Activated naive CD4-positive, alpha-beta T cell treated with anti-CD3 and anti-CD28 coated beads for 36 hours (primary cell): ENCODE measurements around the gene SLC18A2. TPM values are rescaled to one million over a fixed set of nuclear protein-coding genes. Genes with fewer than 3 reads are reported as not detected.
"Not testable (repeated sequence)": the region's sequence is repeated elsewhere in the genome, so short reads cannot be mapped to it uniquely, and the experiment has no call there.

Experiments used
- CTCF ChIA-PET: fragments of 350-600 bp; sonication (Branson Sonifier 250); formaldehyde crosslinking; loops from one replicate; lab custom pipeline; 2021; ENCODE audit warnings: antibody characterized with exemption; lab: Charles Lee
- DNase-seq: peaks from one replicate; pipeline ENCODE4 v3.0.0-alpha.2; 2020
- H3K27ac Mint-ChIP-seq: one replicate; pipeline ENCODE4 v1.8.0; 2021; ENCODE audit warnings: mild to moderate bottlenecking, mixed read lengths
- H3K27me3 Mint-ChIP-seq: one replicate; pipeline ENCODE4 v1.8.0; 2021; ENCODE audit warnings: low read depth, mixed read lengths
- H3K36me3 Mint-ChIP-seq: one replicate; pipeline ENCODE4 v1.8.0; 2021; ENCODE audit warnings: low read depth, mixed read lengths
- H3K4me1 Mint-ChIP-seq: one replicate; pipeline ENCODE4 v1.8.0; 2021; ENCODE audit warnings: low read depth, mixed read lengths
- H3K4me3 Mint-ChIP-seq: one replicate; pipeline ENCODE4 v1.8.0; 2021; ENCODE audit warnings: mild to moderate bottlenecking, moderate library complexity, mixed read lengths
- H3K9me3 Mint-ChIP-seq: one replicate; pipeline ENCODE4 v1.8.0; 2021; ENCODE audit warnings: mixed read lengths
- intact Hi-C: fragments of 100-400 bp; cut with micrococcal nuclease; formaldehyde crosslinking; loops from one replicate; pipeline ENCODE4 v1.15.1; 2023
- total RNA-seq, 2 experiments: library from RNA; stranded (reverse); gene quantifications; one replicate each; pipeline ENCODE4 v1.2.3, GENCODE V29; 2021

The SLC18A2 gene
- total RNA-seq, 2 experiments from 2014 or later = not detected

- Mint-ChIP-seq H3K9me3 (peaks cover 13% of the 10 kb centered on the region), H3K36me3 (peaks cover 50% of the 10 kb centered on the region), H3K4me1 (no peaks in the 10 kb centered on the region), H3K27me3 (no peaks in the 10 kb centered on the region), H3K4me3 (no peak overlapping the region), H3K27ac (no peak overlapping the region)
- CTCF ChIA-PET = no interaction called here
- no peak for DNase-seq
- intact Hi-C loops = no loop called here
These were observed 59.8 kb downstream of the SLC18A2 start for GRCh38 chr10:117300671-117301070.

- H3K27ac Mint-ChIP-seq, H3K27me3 Mint-ChIP-seq, CTCF ChIA-PET, H3K4me3 Mint-ChIP-seq, DNase-seq, intact Hi-C loops, H3K4me1 Mint-ChIP-seq: not testable (repeated sequence)
- Mint-ChIP-seq H3K9me3 (peaks cover 13% of the 10 kb centered on the region), H3K36me3 (peaks cover 52% of the 10 kb centered on the region)
These were observed 62.5 kb downstream of the SLC18A2 start for GRCh38 chr10:117303451-117303850.

DNA sequence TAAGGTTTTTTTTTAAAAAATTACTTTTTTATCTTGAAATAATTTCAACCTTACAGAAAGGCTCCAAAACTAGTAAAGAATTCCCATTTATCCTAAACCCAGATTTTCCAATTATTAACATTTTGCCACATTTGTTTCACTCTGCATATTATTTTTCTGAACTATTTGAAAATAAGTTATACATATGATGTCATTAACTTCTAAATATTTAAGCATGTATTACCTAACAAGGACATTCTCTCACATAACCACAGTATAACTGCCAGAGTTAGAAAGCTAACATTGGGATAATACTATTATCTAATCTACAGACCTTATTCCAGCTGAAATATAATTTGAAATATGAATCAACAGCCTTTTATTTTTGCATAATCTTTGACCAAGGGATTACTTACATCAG, 65.8 kb downstream of the SLC18A2 start:
- H3K9me3 Mint-ChIP-seq = peaks cover 10% of the 10 kb centered on the region
- H3K36me3 Mint-ChIP-seq = peaks cover 49% of the 10 kb centered on the region
- no peaks in the 10 kb centered on the region for H3K27me3 Mint-ChIP-seq
- H3K4me3 Mint-ChIP-seq = no peak overlapping the region
- intact Hi-C loops = no loop called here
- no peak for DNase-seq
- H3K27ac Mint-ChIP-seq = no peak overlapping the region
- peaks cover 13% of the 10 kb centered on the region for H3K4me1 Mint-ChIP-seq
- CTCF ChIA-PET = no interaction called here

DNA sequence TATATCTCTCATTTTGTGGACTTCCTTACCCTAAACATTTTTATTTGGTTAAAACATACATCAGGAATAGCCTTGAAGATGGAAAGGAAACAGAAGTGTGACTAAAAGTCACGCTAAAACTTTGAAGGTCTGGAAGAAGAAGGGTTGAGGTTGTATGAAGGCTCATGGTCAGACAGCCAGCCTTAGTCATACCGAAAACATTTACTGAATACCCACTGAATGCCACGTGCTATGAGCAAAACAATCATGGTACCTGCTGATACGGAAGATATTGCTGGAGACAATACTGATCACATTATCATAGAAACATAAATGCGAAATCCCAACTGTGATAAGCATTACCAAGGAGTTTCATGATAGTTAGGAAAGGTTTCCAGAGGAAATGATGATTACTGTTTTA, 70.3 kb downstream of the SLC18A2 start:
- H3K36me3 Mint-ChIP-seq = peaks cover 32% of the 10 kb centered on the region
- CTCF ChIA-PET = no interaction called here
- no peak overlapping the region for H3K4me3 Mint-ChIP-seq
- intact Hi-C loops = no loop called here
- H3K27me3 Mint-ChIP-seq = no peaks in the 10 kb centered on the region
- no peaks in the 10 kb centered on the region for H3K9me3 Mint-ChIP-seq
- no peak for DNase-seq
- H3K4me1 Mint-ChIP-seq = peaks cover 15% of the 10 kb centered on the region
- H3K27ac Mint-ChIP-seq = no peak overlapping the region

DNA sequence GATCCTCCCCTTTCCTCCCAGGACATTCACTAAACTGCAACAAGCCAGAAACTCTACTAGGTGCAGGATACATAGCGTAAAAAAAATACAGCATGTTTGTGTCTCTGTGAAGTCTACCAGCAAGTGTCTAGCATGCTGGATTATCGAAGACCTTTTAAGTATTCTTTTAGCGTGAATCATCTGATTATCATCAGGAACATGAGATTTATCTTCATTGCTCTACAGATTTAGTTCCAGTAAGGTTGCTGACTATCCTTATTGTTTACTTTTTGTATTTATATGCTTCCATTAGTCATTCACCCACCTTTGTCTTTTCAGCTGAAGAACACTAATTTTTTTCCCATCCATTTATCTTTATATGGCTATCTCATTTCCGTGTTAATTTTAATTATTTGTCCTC, 71.5 kb downstream of the SLC18A2 start:
- H3K4me3 Mint-ChIP-seq = no peak overlapping the region
- intact Hi-C loops = no loop called here
- H3K36me3 Mint-ChIP-seq = peaks cover 36% of the 10 kb centered on the region
- no peaks in the 10 kb centered on the region for H3K9me3 Mint-ChIP-seq
- H3K27ac Mint-ChIP-seq = no peak overlapping the region
- CTCF ChIA-PET = no interaction called here
- peaks cover 15% of the 10 kb centered on the region for H3K4me1 Mint-ChIP-seq
- no peak for DNase-seq
- H3K27me3 Mint-ChIP-seq = no peaks in the 10 kb centered on the region

GRCh38 chr10:117313641-117314040, 72.7 kb downstream of the SLC18A2 start:
- H3K27ac Mint-ChIP-seq = no peak overlapping the region
- H3K4me1 Mint-ChIP-seq = peaks cover 15% of the 10 kb centered on the region
- no peaks in the 10 kb centered on the region for H3K27me3 Mint-ChIP-seq
- CTCF ChIA-PET = no interaction called here
- intact Hi-C loops = no loop called here
- H3K9me3 Mint-ChIP-seq = no peaks in the 10 kb centered on the region
- H3K36me3 Mint-ChIP-seq = peaks cover 37% of the 10 kb centered on the region
- no peak for DNase-seq
- H3K4me3 Mint-ChIP-seq = no peak overlapping the region

- CTCF ChIA-PET = interaction anchor here (5.6 kb wide), 1 partner anchor 99 kb away, joined by 87 read pairs; no protein-coding TSS in a partner anchor
- intact Hi-C loops = no loop called here
- no peaks in the 10 kb centered on the region for H3K27me3 Mint-ChIP-seq
- no peak overlapping the region for H3K27ac Mint-ChIP-seq
- H3K4me1 Mint-ChIP-seq = peaks cover 2% of the 10 kb centered on the region
- no peak for DNase-seq
- peaks cover 26% of the 10 kb centered on the region for H3K36me3 Mint-ChIP-seq
- no peak overlapping the region for H3K4me3 Mint-ChIP-seq
- H3K9me3 Mint-ChIP-seq = no peaks in the 10 kb centered on the region
These were observed 75.8 kb downstream of the SLC18A2 start for GRCh38 chr10:117316701-117317100.

- intact Hi-C loops = no loop called here
- Mint-ChIP-seq H3K9me3 (no peaks in the 10 kb centered on the region), H3K4me3 (no peak overlapping the region)
These were observed 78.0 kb downstream of the SLC18A2 start for GRCh38 chr10:117318909-117319308.

GRCh38 chr10:117320050-117320665, 79.2 kb downstream of the SLC18A2 start:
- Mint-ChIP-seq H3K9me3 (no peaks in the 10 kb centered on the region), H3K36me3 (peaks cover 7% of the 10 kb centered on the region), H3K27me3 (no peaks in the 10 kb centered on the region), H3K4me1 (no peaks in the 10 kb centered on the region), H3K4me3 (no peak overlapping the region), H3K27ac (no peak overlapping the region)
- peak; percentile 8 for DNase-seq
- CTCF ChIA-PET = interaction anchor here (0.6 to 5.6 kb wide), 8 partner anchors 11 to 709 kb away, joined by 3 to 87 read pairs (median 4); no protein-coding TSS in a partner anchor
- intact Hi-C loops = loop anchor here (1.0 kb wide), 1 partner anchor 103 kb away; no protein-coding TSS in a partner anchor

More at GRCh38 chr10:117318909-117319308, 78.0 kb downstream of the SLC18A2 start:
- no peaks in the 10 kb centered on the region for H3K4me1 Mint-ChIP-seq
- CTCF ChIA-PET = interaction anchor here (0.7 to 5.6 kb wide), 13 partner anchors 26 to 274 kb away, joined by 3 to 87 read pairs (median 4); no protein-coding TSS in a partner anchor
- H3K27ac Mint-ChIP-seq = no peak overlapping the region
- no peak for DNase-seq
- H3K36me3 Mint-ChIP-seq = peaks cover 10% of the 10 kb centered on the region
- no peaks in the 10 kb centered on the region for H3K27me3 Mint-ChIP-seq

DNA sequence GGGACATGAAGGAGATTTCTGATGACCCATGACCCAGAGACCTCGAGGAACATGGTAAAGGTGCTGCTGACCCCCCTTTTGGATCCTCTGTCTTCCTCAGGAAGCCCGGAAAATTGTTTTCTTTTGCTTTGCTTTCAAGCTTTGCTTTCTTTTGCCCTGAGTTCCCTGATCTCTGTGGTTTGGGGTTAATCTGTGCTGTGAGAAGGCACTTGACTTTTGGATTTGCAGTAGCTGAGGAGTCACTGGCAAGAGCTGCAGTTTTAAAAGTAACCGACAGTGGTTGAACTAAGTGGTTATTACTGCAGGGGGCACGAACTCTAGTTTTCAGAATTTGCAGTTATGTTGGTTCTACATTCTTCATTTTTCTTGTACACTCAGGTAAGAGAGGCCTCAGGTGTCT, 81.3 kb downstream of the SLC18A2 start:
- Mint-ChIP-seq H3K4me1 (no peaks in the 10 kb centered on the region), H3K9me3 (no peaks in the 10 kb centered on the region), H3K36me3 (peaks cover 12% of the 10 kb centered on the region), H3K27ac (no peak overlapping the region), H3K4me3 (no peak overlapping the region), H3K27me3 (no peaks in the 10 kb centered on the region)
- CTCF ChIA-PET = interaction anchor here (0.5 to 2.1 kb wide), 4 partner anchors 12 to 1071 kb away, joined by 3 to 9 read pairs (median 5); no protein-coding TSS in a partner anchor
- intact Hi-C loops = no loop called here
- DNase-seq = no peak

DNA sequence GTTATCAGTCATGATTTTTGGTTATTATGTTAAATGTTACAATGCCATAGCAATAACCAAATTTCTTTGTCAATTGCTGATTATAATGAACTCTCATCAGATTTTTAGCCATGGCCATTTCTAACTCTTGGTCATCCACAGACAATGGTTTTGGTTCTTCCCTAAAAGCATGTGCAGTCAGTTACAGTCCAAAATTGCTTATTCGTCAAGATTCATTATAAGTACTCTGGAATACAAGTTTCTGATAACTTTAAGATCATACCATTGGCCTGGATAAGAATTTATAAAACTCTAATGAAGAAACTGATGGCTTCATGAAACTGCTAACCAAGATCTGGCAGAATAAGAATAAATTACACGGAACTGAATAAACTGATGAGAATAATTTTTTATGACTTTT, 83.5 kb downstream of the SLC18A2 start:
- no peaks in the 10 kb centered on the region for H3K27me3 Mint-ChIP-seq
- intact Hi-C loops = no loop called here
- no peak for DNase-seq
- no peaks in the 10 kb centered on the region for H3K9me3 Mint-ChIP-seq
- CTCF ChIA-PET = interaction anchor here (1.2 kb wide), 1 partner anchor 108 kb away, joined by 4 read pairs; no protein-coding TSS in a partner anchor
- no peak overlapping the region for H3K27ac Mint-ChIP-seq
- H3K4me1 Mint-ChIP-seq = no peaks in the 10 kb centered on the region
- H3K36me3 Mint-ChIP-seq = peaks cover 9% of the 10 kb centered on the region
- H3K4me3 Mint-ChIP-seq = no peak overlapping the region

GRCh38 chr10:117327262-117327661, 86.3 kb downstream of the SLC18A2 start:
- CTCF ChIA-PET = no interaction called here
- Mint-ChIP-seq H3K36me3 (peaks cover 23% of the 10 kb centered on the region), H3K27me3 (no peaks in the 10 kb centered on the region), H3K27ac (no peak overlapping the region), H3K9me3 (no peaks in the 10 kb centered on the region), H3K4me1 (peaks cover 2% of the 10 kb centered on the region), H3K4me3 (no peak overlapping the region)
- no peak for DNase-seq
- intact Hi-C loops = no loop called here
